ENCODE data around the gene GOLGA5. TPM values are rescaled to one million over a fixed set of nuclear protein-coding genes. Genes with fewer than 3 reads are reported as not detected.
"Not testable (repeated sequence)": the region's sequence is repeated elsewhere in the genome, so short reads cannot be mapped to it uniquely, and the experiment has no call there.

GOLGA5 gene
- total RNA-seq, 1 experiment from 2014 or later, result 25.4 TPM

GRCh38 chr14:92850492-92850891 lies 56.4 kb downstream of the GOLGA5 start:
- no peaks in the 10 kb centered on the region for H4K20me1 ChIP-seq (ENCODE audit: control insufficient read depth, insufficient read depth, insufficient read length)

GRCh38 chr14:92853136-92853535 lies 59.0 kb downstream of the GOLGA5 start:
- H3K4me3 Mint-ChIP-seq, H3K4me1 Mint-ChIP-seq: not testable (repeated sequence)
- peaks cover 22 to 27% of the 10 kb centered on the region in 2 experiments for H3K9me3 Mint-ChIP-seq

More at GRCh38 chr14:92850492-92850891, 56.4 kb downstream of the GOLGA5 start:
- Histone ChIP-seq H3K4ac (ENCODE audit: low read depth, low read length) (no peak overlapping the region), H2BK12ac (ENCODE audit: insufficient read length, low read depth, low read length) (no peak overlapping the region), H3K79me2 (ENCODE audit: insufficient read depth, low read length) (no peaks in the 10 kb centered on the region), H4K91ac (ENCODE audit: insufficient read length, low read depth, low read length) (no peak overlapping the region), H4K8ac (replicated peaks; ENCODE audit: insufficient read length, low read depth, low read length) (no peak overlapping the region), H2AK5ac (ENCODE audit: insufficient read length, low read length) (no peak overlapping the region), H3K18ac (ENCODE audit: insufficient read length, low read depth, low read length) (no peak overlapping the region), H3K4me1 (ENCODE audit: insufficient read depth, low read length) (no peaks in the 10 kb centered on the region), H3K56ac (ENCODE audit: insufficient read length, low read depth, low read length) (no peak overlapping the region), H2BK120ac (ENCODE audit: low read depth, low read length, poor library complexity, severe bottlenecking) (no peak overlapping the region), H3K9me3 (ENCODE audit: control insufficient read depth, low read depth, low read length) (peaks cover 4% of the 10 kb centered on the region), H3K23ac (ENCODE audit: insufficient read length, low read depth, low read length) (no peak overlapping the region), H3T11ph (ENCODE audit: low read length) (no peak overlapping the region), H3K23me2 (ENCODE audit: insufficient read length, low read depth, low read length, poor library complexity, severe bottlenecking) (no peaks in the 10 kb centered on the region), H3K27ac (ENCODE audit: insufficient read length, low read depth, low read length) (no peak overlapping the region), H2BK5ac (ENCODE audit: insufficient read length, low read length) (no peak overlapping the region), H2BK15ac (ENCODE audit: low read depth, low read length) (no peak overlapping the region), H3K14ac (ENCODE audit: insufficient read depth, low read length) (no peak overlapping the region), H3K4me2 (ENCODE audit: insufficient read depth, insufficient read length, low read length) (no peak overlapping the region), H2BK20ac (ENCODE audit: low read depth, low read length, poor library complexity, severe bottlenecking) (no peak overlapping the region), H3K9ac (ENCODE audit: extremely low read depth, insufficient read length, low read length) (no peak overlapping the region), H2AFZ (ENCODE audit: low read length) (no peak overlapping the region), H3K27me3 (ENCODE audit: insufficient read depth, low read length) (no peaks in the 10 kb centered on the region), H3K79me1 (ENCODE audit: insufficient read depth, low read depth, low read length, poor library complexity, severe bottlenecking) (no peaks in the 10 kb centered on the region), H4K5ac (ENCODE audit: insufficient read length, low read depth, low read length) (no peak overlapping the region)
- H3K4me1 Mint-ChIP-seq, result no peaks in the 10 kb centered on the region
- H3K36me3 Mint-ChIP-seq (ENCODE audit: insufficient read depth in 1 of 3, low read depth in 3 of 3), result peaks cover 5 to 19% (median 7%) of the 10 kb centered on the region in 3 experiments; a peak in 5 of 7 replicates
- peaks cover 15% of the 10 kb centered on the region for H3K27me3 Mint-ChIP-seq (ENCODE audit: low read depth)
- no peak overlapping the region for H3K27ac Mint-ChIP-seq
- H3K9me3 Mint-ChIP-seq, result peaks cover 20 to 27% of the 10 kb centered on the region in 2 experiments
- DNase-seq, result no peak
- no CpG with 5 or more reads among the region's 2 CpGs for WGBS (ENCODE audit: extremely low coverage, insufficient read length, low lambda C conversion rate)
- TF ChIP-seq CTCF (conservative IDR thresholded peaks at IDR 0.05), result no peak
- H3K4me3 Mint-ChIP-seq, result no peak overlapping the region

More at GRCh38 chr14:92853136-92853535, 59.0 kb downstream of the GOLGA5 start:
- H3K23ac ChIP-seq (ENCODE audit: insufficient read length, low read depth, low read length); H2BK20ac ChIP-seq (ENCODE audit: low read depth, low read length, poor library complexity, severe bottlenecking); H4K91ac ChIP-seq (ENCODE audit: insufficient read length, low read depth, low read length); H4K5ac ChIP-seq (ENCODE audit: insufficient read length, low read depth, low read length); H3K4me2 ChIP-seq (ENCODE audit: insufficient read depth, insufficient read length, low read length); H2BK15ac ChIP-seq (ENCODE audit: low read depth, low read length); H2BK5ac ChIP-seq (ENCODE audit: insufficient read length, low read length); H3K14ac ChIP-seq (ENCODE audit: insufficient read depth, low read length); H3K18ac ChIP-seq (ENCODE audit: insufficient read length, low read depth, low read length); H3K4me1 ChIP-seq (ENCODE audit: insufficient read depth, low read length); H3K27ac Mint-ChIP-seq; H3K79me2 ChIP-seq (ENCODE audit: insufficient read depth, low read length); H3K56ac ChIP-seq (ENCODE audit: insufficient read length, low read depth, low read length); H2BK120ac ChIP-seq (ENCODE audit: low read depth, low read length, poor library complexity, severe bottlenecking); H3K9me3 ChIP-seq (ENCODE audit: control insufficient read depth, low read depth, low read length); H3K9ac ChIP-seq (ENCODE audit: extremely low read depth, insufficient read length, low read length); DNase-seq; H3K23me2 ChIP-seq (ENCODE audit: insufficient read length, low read depth, low read length, poor library complexity, severe bottlenecking); H4K20me1 ChIP-seq (ENCODE audit: control insufficient read depth, insufficient read depth, insufficient read length); H3K4ac ChIP-seq (ENCODE audit: low read depth, low read length); H2AK5ac ChIP-seq (ENCODE audit: insufficient read length, low read length); H3K27me3 ChIP-seq (ENCODE audit: insufficient read depth, low read length); H4K8ac ChIP-seq (replicated peaks; ENCODE audit: insufficient read length, low read depth, low read length); H3K27ac ChIP-seq (ENCODE audit: insufficient read length, low read depth, low read length); H2BK12ac ChIP-seq (ENCODE audit: insufficient read length, low read depth, low read length); H2AFZ ChIP-seq (ENCODE audit: low read length); H3T11ph ChIP-seq (ENCODE audit: low read length); H3K79me1 ChIP-seq (ENCODE audit: insufficient read depth, low read depth, low read length, poor library complexity, severe bottlenecking): not testable (repeated sequence)
- peaks cover 5 to 19% (median 7%) of the 10 kb centered on the region in 3 experiments; a peak in 5 of 7 replicates for H3K36me3 Mint-ChIP-seq (ENCODE audit: insufficient read depth in 1 of 3, low read depth in 3 of 3)
- peaks cover 19% of the 10 kb centered on the region for H3K27me3 Mint-ChIP-seq (ENCODE audit: low read depth)
- no CpG with 5 or more reads among the region's 8 CpGs for WGBS (ENCODE audit: extremely low coverage, insufficient read length, low lambda C conversion rate)

All from H9 (cell line).